A549 (cell line): Measurements from ENCODE around the gene EML2.

ENCODE experiments used
- CTCF ChIP-seq: fragments of >200 bp; sonication (Bioruptor Twin); formaldehyde crosslinking; IDR thresholded peaks from 3 replicates; pipeline ENCODE4 v1.5.1; 2016
- RAD21 ChIP-seq, 2 experiments: fragments of >200 bp in 1 of 2; sonication (Bioruptor Twin) in 1 of 2; formaldehyde crosslinking in 1 of 2; IDR thresholded peaks in 1 of 2; conservative IDR thresholded peaks in 1 of 2; 2 replicates in 1 of 2; 3 replicates in 1 of 2; pipeline ENCODE4 v1.6.1; 2012 to 2018; ENCODE audit warnings: inconsistent platforms in 1 of 2

GRCh38 chr19:45657520-45658167 is 18.4 kb upstream of the EML2 start:
- TF ChIP-seq RAD21 (conservative IDR thresholded peaks at IDR 0.05 in 1 of 2, IDR thresholded peaks at IDR 0.05 in 1 of 2): no peak
- no peak for TF ChIP-seq CTCF
